ENCODE results near the gene VSTM2A.

GRCh38 chr7:54545241-54545563, 3.0 kb downstream of the VSTM2A start:
- no peak for TF ChIP-seq CTCF (IDR thresholded peaks at IDR 0.05)
- TF ChIP-seq POLR2A (IDR thresholded peaks at IDR 0.05) = no peak

Data from tibial nerve (tissue), 3 donors.